Subcutaneous abdominal adipose tissue (tissue), 5 donors: ENCODE measurements around the gene KCNAB2.

Source experiments
- H3K27ac ChIP-seq: one replicate; pipeline ENCODE4 v1.7.0; 2013; ENCODE audit warnings: low read depth, mild to moderate bottlenecking, inconsistent platforms, low read length, moderate library complexity
- H3K27me3 ChIP-seq, 5 donors: one replicate each; pipeline ENCODE4 v1.7.0; 2013; ENCODE audit warnings: low read length in 5 of 5, inconsistent platforms in 1 of 5; ENCODE audit not compliant: control insufficient read depth in 5 of 5, insufficient read depth in 4 of 5
- H3K36me3 ChIP-seq, 5 donors: one replicate each; pipeline ENCODE4 v1.7.0; 2013; ENCODE audit warnings: low read length in 5 of 5; ENCODE audit not compliant: control insufficient read depth in 5 of 5, insufficient read depth in 5 of 5
- H3K4me1 ChIP-seq, 5 donors: one replicate each; pipeline ENCODE4 v1.7.0; 2013; ENCODE audit warnings: low read length in 5 of 5, mild to moderate bottlenecking in 3 of 5, moderate library complexity in 1 of 5; ENCODE audit not compliant: control insufficient read depth in 5 of 5, insufficient read depth in 5 of 5
- H3K4me3 ChIP-seq, 5 donors: one replicate each; pipeline ENCODE4 v1.7.0; 2013; ENCODE audit warnings: low read length in 5 of 5, low read depth in 1 of 5
- H3K9ac ChIP-seq, 5 donors: one replicate each; pipeline ENCODE4 v1.7.0; 2013; ENCODE audit warnings: low read length in 5 of 5, mild to moderate bottlenecking in 4 of 5, moderate library complexity in 3 of 5
- H3K9me3 ChIP-seq, 5 donors: one replicate each; pipeline ENCODE4 v1.7.0; 2013; ENCODE audit warnings: low read length in 5 of 5; ENCODE audit not compliant: control insufficient read depth in 5 of 5
- donor health status: healthy.
- donor health status: healthy.
- donor health status: healthy.
- donor health status: healthy.
- donor health status: healthy.

Gene KCNAB2

GRCh38 chr1:6123083-6123482, 77.4 kb downstream of the KCNAB2 start:
- Histone ChIP-seq H3K27ac (no peak overlapping the region), H3K9ac (no peak overlapping the region), H3K9me3 (peaks cover 0 to under 1% (median 0%) of the 10 kb centered on the region in 5 donors), H3K36me3 (no peaks in the 10 kb centered on the region), H3K4me3 (no peak overlapping the region), H3K27me3 (peaks cover 8 to 20% (median 12%) of the 10 kb centered on the region in 5 donors), H3K4me1 (peaks cover 0 to 8% (median 5%) of the 10 kb centered on the region in 5 donors)

- H3K36me3 ChIP-seq: no peaks in the 10 kb centered on the region
- peaks cover 8 to 20% (median 12%) of the 10 kb centered on the region in 5 donors for H3K27me3 ChIP-seq
Observed at GRCh38 chr1:6123816-6124215, 78.1 kb downstream of the KCNAB2 start.

GRCh38 chr1:6124341-6124740, 78.7 kb downstream of the KCNAB2 start:
- H3K27ac ChIP-seq: no peak overlapping the region
- H3K27me3 ChIP-seq: peaks cover 8 to 20% (median 12%) of the 10 kb centered on the region in 5 donors
- peaks cover 0 to 8% (median 5%) of the 10 kb centered on the region in 5 donors for H3K4me1 ChIP-seq
- no peaks in the 10 kb centered on the region for H3K9me3 ChIP-seq
- H3K9ac ChIP-seq: no peak overlapping the region
- H3K36me3 ChIP-seq: no peaks in the 10 kb centered on the region
- H3K4me3 ChIP-seq: no peak overlapping the region

More at GRCh38 chr1:6123816-6124215, 78.1 kb downstream of the KCNAB2 start:
- no peak overlapping the region for H3K4me3 ChIP-seq
- H3K9me3 ChIP-seq: no peaks in the 10 kb centered on the region
- H3K9ac ChIP-seq: no peak overlapping the region
- peaks cover 0 to 8% (median 5%) of the 10 kb centered on the region in 5 donors for H3K4me1 ChIP-seq
- H3K27ac ChIP-seq: no peak overlapping the region

GRCh38 chr1:6124746-6125365, 79.2 kb downstream of the KCNAB2 start:
- no peak overlapping the region for H3K27ac ChIP-seq
- no peaks in the 10 kb centered on the region for H3K36me3 ChIP-seq

GRCh38 chr1:6125366-6125765, 79.7 kb downstream of the KCNAB2 start:
- Histone ChIP-seq H3K36me3 (no peaks in the 10 kb centered on the region), H3K9ac (no peak overlapping the region), H3K4me3 (no peak overlapping the region), H3K27me3 (peaks cover 8 to 20% (median 12%) of the 10 kb centered on the region in 5 donors), H3K4me1 (peaks cover 0 to 8% (median 5%) of the 10 kb centered on the region in 5 donors), H3K9me3 (no peaks in the 10 kb centered on the region), H3K27ac (no peak overlapping the region)

More at GRCh38 chr1:6124746-6125365, 79.2 kb downstream of the KCNAB2 start:
- Histone ChIP-seq H3K27me3 (peaks cover 8 to 20% (median 12%) of the 10 kb centered on the region in 5 donors), H3K4me3 (no peak overlapping the region), H3K4me1 (peaks cover 0 to 8% (median 5%) of the 10 kb centered on the region in 5 donors), H3K9me3 (no peaks in the 10 kb centered on the region), H3K9ac (no peak overlapping the region)

GRCh38 chr1:6126028-6126427, 80.3 kb downstream of the KCNAB2 start:
- Histone ChIP-seq H3K4me1 (peaks cover 0 to 8% (median 5%) of the 10 kb centered on the region in 5 donors), H3K4me3 (no peak overlapping the region), H3K27me3 (peaks cover 8 to 20% (median 12%) of the 10 kb centered on the region in 5 donors), H3K27ac (no peak overlapping the region), H3K36me3 (no peaks in the 10 kb centered on the region), H3K9me3 (peaks cover 0 to 2% (median 0%) of the 10 kb centered on the region in 5 donors), H3K9ac (no peak overlapping the region)

GRCh38 chr1:6126521-6127067, 80.9 kb downstream of the KCNAB2 start:
- peaks cover 0 to 7% (median 2%) of the 10 kb centered on the region in 5 donors for H3K9me3 ChIP-seq
- no peak overlapping the region for H3K4me3 ChIP-seq
- no peaks in the 10 kb centered on the region for H3K36me3 ChIP-seq
- H3K27ac ChIP-seq: no peak overlapping the region
- no peak overlapping the region for H3K9ac ChIP-seq
- peaks cover 0 to 8% (median 5%) of the 10 kb centered on the region in 5 donors for H3K4me1 ChIP-seq
- peaks cover 8 to 20% (median 12%) of the 10 kb centered on the region in 5 donors for H3K27me3 ChIP-seq

- no peaks in the 10 kb centered on the region for H3K36me3 ChIP-seq
- H3K4me3 ChIP-seq: peak overlapping the region in 3 of 5 donors; percentile 17 to 50 (median 44)
- peaks cover 8 to 20% (median 12%) of the 10 kb centered on the region in 5 donors for H3K27me3 ChIP-seq
- no peak overlapping the region for H3K9ac ChIP-seq
- H3K4me1 ChIP-seq: peaks cover 0 to 8% (median 5%) of the 10 kb centered on the region in 5 donors
- H3K27ac ChIP-seq: no peak overlapping the region
- peaks cover 7 to 14% (median 12%) of the 10 kb centered on the region in 5 donors for H3K9me3 ChIP-seq
Observed at GRCh38 chr1:6127587-6128163, 82.0 kb downstream of the KCNAB2 start.

GRCh38 chr1:6128276-6129081, 82.8 kb downstream of the KCNAB2 start:
- Histone ChIP-seq H3K36me3 (no peaks in the 10 kb centered on the region), H3K4me3 (no peak overlapping the region), H3K27me3 (peaks cover 8 to 20% (median 10%) of the 10 kb centered on the region in 5 donors), H3K9ac (no peak overlapping the region), H3K4me1 (peaks cover 0 to 8% (median 5%) of the 10 kb centered on the region in 5 donors), H3K27ac (no peak overlapping the region), H3K9me3 (peaks cover 7 to 14% (median 12%) of the 10 kb centered on the region in 5 donors)
